HG03354 (cell line): Measurements from ENCODE around the gene KIF26A.

Experiments
- ATAC-seq: cut with Tn5 transposase; IDR thresholded peaks from one replicate; pipeline ENCODE4 v1.9.1; 2021; ENCODE audit warnings: mild to moderate bottlenecking; ENCODE audit not compliant: unreplicated experiment, poor library complexity, severe bottlenecking

The KIF26A gene

GRCh38 chr14:104138098-104138717, at the start of gene KIF26A:
KIF26A (plus strand) TSS chr14:104138587; CDS start chr14:104138723, 136 bp downstream.
- ATAC-seq, result no peak

DNA sequence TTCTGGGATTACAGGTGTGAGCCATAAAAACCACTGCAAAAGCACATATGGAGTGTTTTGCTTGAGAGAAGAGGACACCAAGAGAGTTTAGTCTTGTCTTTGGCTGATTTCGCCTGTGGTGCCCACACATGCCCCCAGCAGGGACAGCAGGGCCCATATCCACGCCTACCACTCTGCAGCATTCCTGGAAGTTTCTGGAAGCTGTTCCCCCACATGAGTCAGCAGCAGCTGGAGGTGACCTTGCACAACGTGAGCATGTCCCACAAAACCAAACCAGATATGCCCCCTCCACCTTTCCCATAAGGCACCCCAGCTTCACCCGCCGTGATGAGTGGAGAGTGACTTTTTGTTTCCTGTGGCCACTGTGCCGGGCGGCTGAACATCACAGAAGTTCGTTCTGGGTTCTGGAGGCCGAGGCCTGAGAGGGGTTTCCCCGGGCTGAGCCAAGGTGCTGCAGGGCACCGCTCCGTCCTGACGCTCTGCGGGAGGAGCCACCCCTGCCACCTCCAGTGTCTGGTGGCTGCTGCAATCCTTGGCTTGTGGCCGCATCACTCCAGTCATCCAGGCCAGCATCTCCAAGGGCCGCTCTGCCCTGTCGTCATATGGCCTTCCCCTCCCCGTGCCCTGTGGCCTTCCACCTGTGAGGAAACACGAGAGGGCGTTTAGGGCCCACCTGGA, 48.2 kb upstream of the KIF26A start:
- ATAC-seq, result no peak

GRCh38 chr14:104091061-104091926, 47.1 kb upstream of the KIF26A start:
- ATAC-seq, result no peak

DNA sequence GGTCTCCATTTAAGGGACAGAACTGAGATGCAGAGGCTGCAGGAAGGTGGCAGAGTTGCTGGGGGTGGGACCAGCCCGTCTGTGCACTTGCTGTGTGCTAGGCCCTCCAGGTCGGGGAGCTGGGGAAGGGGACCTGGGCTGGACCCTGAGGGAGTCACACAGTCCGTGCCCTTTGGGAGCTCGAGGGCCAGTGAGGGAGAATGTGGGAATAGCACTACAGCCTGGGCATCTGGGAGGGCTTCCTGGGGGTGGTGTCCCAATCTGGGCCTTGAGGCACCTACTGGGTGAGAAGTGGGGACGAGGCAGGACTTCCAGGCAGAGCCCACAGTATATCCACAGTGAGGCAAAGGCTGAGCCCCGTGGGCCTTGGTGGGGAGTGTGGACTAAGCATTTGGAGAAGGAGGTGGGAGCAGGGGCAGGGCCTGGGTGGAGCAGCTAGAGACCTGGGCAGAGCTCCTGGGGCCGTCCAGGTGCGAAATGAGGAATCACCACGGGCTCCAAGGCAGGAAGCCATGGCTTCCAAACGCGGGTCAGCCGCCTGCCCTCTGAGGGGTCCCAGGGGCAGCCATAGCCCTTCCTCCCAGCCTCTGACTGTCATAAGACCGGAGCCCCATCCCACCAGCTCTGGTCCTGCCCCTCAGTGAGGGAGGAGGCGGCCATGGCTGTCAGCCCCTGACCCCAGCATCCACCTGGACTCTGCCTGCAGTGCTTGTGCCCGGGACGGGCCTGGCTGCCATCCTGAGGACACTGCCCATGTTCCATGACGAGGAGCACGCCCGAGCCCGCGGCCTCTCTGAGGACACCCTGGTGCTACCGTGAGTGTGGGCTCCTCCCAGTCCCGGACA, 46.2 kb upstream of the KIF26A start:
- ATAC-seq, result no peak

- ATAC-seq, result no peak
Measured at GRCh38 chr14:104092931-104093365, 45.4 kb upstream of the KIF26A start.

DNA sequence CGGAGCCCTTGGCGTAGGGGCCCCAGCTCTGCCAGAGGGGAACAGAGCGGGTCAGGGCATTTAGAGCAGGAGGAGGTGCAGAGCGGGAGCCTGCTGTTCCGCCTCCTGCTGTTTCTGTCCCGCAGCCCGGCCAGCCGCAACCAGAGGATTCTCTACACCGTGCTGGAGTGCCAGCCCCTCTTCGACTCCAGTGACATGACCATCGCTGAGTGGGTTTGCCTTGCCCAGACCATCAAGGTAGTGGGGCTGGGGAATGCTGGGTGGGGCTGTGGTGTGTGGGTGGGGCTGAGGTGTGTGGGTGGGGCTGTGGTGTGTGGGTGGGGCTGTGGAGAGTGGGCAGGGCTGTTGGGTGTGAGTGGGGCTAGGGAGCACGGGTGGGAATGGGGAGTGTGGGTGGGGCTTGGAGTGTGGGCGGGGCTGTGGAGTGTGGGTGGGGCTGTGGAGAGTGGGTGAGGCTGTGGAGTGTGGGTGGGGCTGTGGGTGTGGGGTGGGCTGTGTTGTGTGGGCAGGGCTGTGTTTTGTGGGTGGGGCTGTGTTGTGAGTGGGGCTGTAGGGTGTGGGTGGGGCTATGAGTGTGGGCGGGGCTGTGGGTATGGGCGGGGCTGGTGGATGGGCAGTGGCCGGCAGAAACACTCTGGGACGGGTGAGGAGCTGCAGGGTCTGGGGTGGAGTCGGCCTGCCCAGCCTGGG, 44.9 kb upstream of the KIF26A start:
- ATAC-seq, result no peak

GRCh38 chr14:104094056-104094708, 44.2 kb upstream of the KIF26A start:
- ATAC-seq, result no peak

GRCh38 chr14:104094709-104095425, 43.5 kb upstream of the KIF26A start:
- no peak for ATAC-seq

- ATAC-seq, result no peak
Measured at GRCh38 chr14:104095426-104096310, 42.7 kb upstream of the KIF26A start.

DNA sequence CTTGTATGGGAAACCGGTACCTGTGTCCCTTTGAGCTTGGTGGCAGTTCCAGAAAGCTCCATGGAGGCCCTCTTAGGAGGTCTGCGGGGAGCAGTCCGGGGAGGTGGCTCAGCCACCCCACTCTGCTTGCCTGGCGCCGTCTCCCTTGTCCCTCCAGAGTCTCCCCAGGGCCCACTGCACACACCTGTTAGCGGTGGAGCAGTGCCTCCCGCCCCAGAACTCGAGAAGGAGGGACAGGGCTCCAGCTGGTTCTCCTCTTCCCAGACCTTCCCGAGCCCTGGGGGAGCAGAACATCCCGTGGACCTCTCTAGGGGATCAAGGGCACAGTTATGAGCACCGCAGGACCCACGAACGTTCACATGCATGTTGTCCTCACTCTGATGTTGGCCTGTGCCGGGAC, 42.1 kb upstream of the KIF26A start:
- no peak for ATAC-seq

DNA sequence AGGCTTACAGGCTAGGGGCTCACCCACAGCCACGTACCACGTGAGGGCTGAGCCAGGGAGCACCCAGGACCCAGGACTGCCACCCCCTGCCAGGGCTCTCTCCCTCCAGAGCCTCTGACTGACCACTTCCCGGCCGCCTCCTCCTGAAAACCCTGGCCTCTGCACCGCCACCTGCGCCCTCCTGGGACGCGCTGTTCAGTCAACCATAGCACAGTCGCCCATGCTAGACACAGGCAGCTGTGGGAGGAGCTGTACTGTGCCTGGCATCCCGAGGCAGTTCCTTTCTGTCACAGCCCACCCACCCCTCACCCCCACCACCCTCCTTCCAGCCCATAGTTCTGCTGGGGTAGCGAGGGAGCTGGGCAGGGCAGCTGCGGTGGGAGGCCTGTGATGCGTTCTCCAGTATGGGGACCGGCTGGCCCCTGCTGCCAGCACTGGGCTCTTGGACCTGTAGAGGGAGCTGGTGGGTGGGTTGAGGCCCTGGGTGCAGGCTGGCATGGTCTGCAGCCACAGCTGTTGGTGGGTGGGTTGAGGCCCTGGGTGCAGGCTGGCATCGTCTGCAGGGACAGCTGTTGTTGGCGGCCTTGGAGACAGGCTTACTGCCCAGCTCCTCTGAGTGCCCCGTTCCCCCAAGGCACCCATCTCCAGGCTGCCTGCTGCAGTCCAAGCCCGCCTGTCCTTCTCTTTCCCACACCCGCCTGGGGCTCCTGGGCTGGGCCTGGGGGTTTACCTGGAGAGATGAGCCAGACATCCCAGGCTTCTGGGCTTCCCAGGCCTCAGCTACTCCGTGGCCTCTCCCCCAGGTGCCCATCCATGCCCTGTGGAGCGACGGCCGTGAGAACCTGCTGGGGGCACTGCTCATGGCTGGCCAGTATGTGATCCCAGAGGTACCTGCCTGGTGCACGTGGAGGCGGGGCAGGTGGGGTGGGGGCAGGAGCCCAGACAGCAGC, 41.4 kb upstream of the KIF26A start:
- no peak for ATAC-seq

DNA sequence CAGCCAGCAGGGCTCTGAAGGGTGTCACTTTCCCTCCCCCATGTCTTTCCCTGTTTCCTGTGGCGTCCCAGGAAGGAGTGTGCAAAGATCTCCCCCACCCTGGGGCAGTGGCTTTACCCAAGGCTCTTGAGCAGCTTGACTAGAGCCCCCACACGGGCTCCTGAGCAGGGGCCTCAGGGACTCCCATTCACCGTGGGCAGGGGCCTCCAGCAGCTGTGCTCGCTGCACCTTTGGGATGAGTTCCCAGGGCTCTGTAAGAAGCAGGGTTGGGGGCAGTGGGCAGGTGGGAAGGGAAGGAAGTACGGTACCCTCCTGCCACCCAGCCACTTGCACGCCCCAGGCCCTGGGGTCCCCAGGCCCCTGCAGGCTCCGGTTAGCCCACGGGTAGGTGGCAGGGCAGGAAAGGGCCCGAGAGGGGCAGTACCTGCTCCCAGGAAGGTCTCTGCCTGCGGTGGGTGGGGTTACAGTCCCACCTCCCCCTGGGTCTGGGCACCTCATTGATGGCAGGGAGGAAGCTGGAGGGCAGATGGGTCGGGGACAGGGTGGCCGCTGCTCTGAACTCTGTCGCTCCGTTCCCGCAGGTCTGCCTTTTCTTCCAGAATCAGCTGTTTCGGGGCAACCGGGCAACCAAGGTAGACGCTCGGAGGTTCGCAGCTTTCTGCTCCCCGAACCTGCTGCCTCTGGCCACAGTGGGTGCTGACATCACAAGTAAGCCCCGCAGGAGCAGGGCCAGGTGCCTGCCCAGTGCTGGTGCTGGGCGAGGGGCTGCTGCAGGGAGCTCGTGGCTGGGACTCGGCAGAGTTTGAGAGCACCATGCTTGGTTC, 39.9 kb upstream of the KIF26A start:
- ATAC-seq, result no peak

- no peak for ATAC-seq
Measured at GRCh38 chr14:104099096-104100041, 39.0 kb upstream of the KIF26A start.
